GM12891 (cell line): Measurements from ENCODE around the gene TANC2.

Experiments
- PAX5 ChIP-seq: IDR thresholded peaks from 2 replicates; pipeline ENCODE4 v1.6.1; 2011; ENCODE audit warnings: low read length, moderate library complexity, mild to moderate bottlenecking; ENCODE audit not compliant: insufficient read depth, severe bottlenecking
- POLR2A ChIP-seq: IDR thresholded peaks from 2 replicates; pipeline ENCODE4 v1.6.1; 2011; ENCODE audit warnings: low read depth, low read length, control low read depth
- POLR2AphosphoS5 ChIP-seq: IDR thresholded peaks from 2 replicates; pipeline ENCODE4 v1.6.1; 2011; ENCODE audit warnings: low read depth, low read length, control low read depth
- SPI1 ChIP-seq: IDR thresholded peaks from 2 replicates; pipeline ENCODE4 v1.6.1; 2011; ENCODE audit warnings: low read depth, low read length, control low read depth
- TAF1 ChIP-seq: IDR thresholded peaks from 2 replicates; pipeline ENCODE4 v1.6.1; 2011; ENCODE audit warnings: low read depth, low read length, control low read depth

GRCh38 chr17:62929320-62929719 lies 36.7 kb upstream of the TANC2 start:
- no peak for TF ChIP-seq POLR2AphosphoS5
- TF ChIP-seq TAF1 = no peak
- no peak for TF ChIP-seq POLR2A
- no peak for TF ChIP-seq PAX5
- TF ChIP-seq SPI1 = no peak
